Mammary epithelial cell (primary cell): ENCODE measurements around the gene ATP2C1.
"Not testable (repeated sequence)": the region's sequence is repeated elsewhere in the genome, so short reads cannot be mapped to it uniquely, and the experiment has no call there.

ENCODE experiments used
- EZH2 ChIP-seq: IDR thresholded peaks from 2 replicates; pipeline ENCODE4 v1.6.1; 2012; ENCODE audit warnings: low read length, inconsistent platforms, borderline replicate concordance
- TF ChIP-seq, protein P1 (sequence below), 2 donors: IDR thresholded peaks in 1 of 2; conservative IDR thresholded peaks in 1 of 2; 2 replicates each; pipeline ENCODE4 v1.5.1; 2011 to 2012; ENCODE audit warnings: inconsistent platforms in 2 of 2, low read length in 2 of 2, mild to moderate bottlenecking in 2 of 2, control low read depth in 1 of 2, low read depth in 1 of 2; ENCODE audit not compliant: insufficient read depth in 1 of 2; ENCODE audit errors: extremely low read depth in 1 of 2

- TF ChIP-seq, protein P1, sequence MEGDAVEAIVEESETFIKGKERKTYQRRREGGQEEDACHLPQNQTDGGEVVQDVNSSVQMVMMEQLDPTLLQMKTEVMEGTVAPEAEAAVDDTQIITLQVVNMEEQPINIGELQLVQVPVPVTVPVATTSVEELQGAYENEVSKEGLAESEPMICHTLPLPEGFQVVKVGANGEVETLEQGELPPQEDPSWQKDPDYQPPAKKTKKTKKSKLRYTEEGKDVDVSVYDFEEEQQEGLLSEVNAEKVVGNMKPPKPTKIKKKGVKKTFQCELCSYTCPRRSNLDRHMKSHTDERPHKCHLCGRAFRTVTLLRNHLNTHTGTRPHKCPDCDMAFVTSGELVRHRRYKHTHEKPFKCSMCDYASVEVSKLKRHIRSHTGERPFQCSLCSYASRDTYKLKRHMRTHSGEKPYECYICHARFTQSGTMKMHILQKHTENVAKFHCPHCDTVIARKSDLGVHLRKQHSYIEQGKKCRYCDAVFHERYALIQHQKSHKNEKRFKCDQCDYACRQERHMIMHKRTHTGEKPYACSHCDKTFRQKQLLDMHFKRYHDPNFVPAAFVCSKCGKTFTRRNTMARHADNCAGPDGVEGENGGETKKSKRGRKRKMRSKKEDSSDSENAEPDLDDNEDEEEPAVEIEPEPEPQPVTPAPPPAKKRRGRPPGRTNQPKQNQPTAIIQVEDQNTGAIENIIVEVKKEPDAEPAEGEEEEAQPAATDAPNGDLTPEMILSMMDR (conservative IDR thresholded peaks at IDR 0.05 in 1 of 2, IDR thresholded peaks at IDR 0.05 in 1 of 2; ENCODE audit: extremely low read depth in 1 of 2, insufficient read depth in 1 of 2, low read depth in 1 of 2, low read length in 2 of 2), result not testable (repeated sequence)
- TF ChIP-seq EZH2, result not testable (repeated sequence)
Observed at GRCh38 chr3:130862130-130862529, 31.8 kb upstream of the ATP2C1 start.
